ENCODE results near the gene ATP1B2. TPM values are rescaled to one million over a fixed set of nuclear protein-coding genes. Genes with fewer than 3 reads are reported as not detected.
"Not testable (repeated sequence)": the region's sequence is repeated elsewhere in the genome, so short reads cannot be mapped to it uniquely, and the experiment has no call there.

The ATP1B2 gene
- total RNA-seq, 1 experiment from 2014 or later, result not detected

GRCh38 chr17:7623661-7624060, 27.1 kb upstream of the ATP1B2 start:
- intact Hi-C loops (cut with micrococcal nuclease), result no loop called here
- no TSS peak for BruUV-seq (replicated peaks)
- H3K36me3 ChIP-seq (ENCODE audit: control insufficient read depth in 1 of 2, insufficient read depth in 2 of 2, low read length in 2 of 2), result no peaks in the 10 kb centered on the region
- peaks cover 5% of the 10 kb centered on the region; the same call in 1 of the 2 replicates for H3K79me2 ChIP-seq (ENCODE audit: insufficient read depth, low read length)
- H3K4me3 ChIP-seq (replicated peaks in 1 of 2; ENCODE audit: low read depth in 1 of 2, low read length in 2 of 2), result no peak overlapping the region
- H3K27me3 ChIP-seq (ENCODE audit: insufficient read depth, low read length), result no peaks in the 10 kb centered on the region
- no peak overlapping the region for H2AFZ ChIP-seq (ENCODE audit: low read depth, low read length, poor library complexity, severe bottlenecking)
- ATAC-seq (no peak), DNase-seq (ENCODE audit: low read depth, low spot score) (no peak)
- peaks cover 4 to 13% of the 10 kb centered on the region in 2 experiments; a peak in 3 of 4 replicates for H3K4me1 ChIP-seq (ENCODE audit: control insufficient read depth in 1 of 2, insufficient read depth in 2 of 2, low read length in 2 of 2)
- no peaks in the 10 kb centered on the region for H4K20me1 ChIP-seq (ENCODE audit: insufficient read depth)
- no peaks in the 10 kb centered on the region for H3K9me3 ChIP-seq (ENCODE audit: control insufficient read depth in 1 of 2, insufficient read depth in 1 of 2, low read depth in 1 of 2, low read length in 2 of 2)
- RAD21 ChIA-PET (ENCODE audit: low non-redundant PET in 1 of 2, low total read pairs in 2 of 2, uncharacterized antibody in 2 of 2, unreplicated experiment in 2 of 2), result no interaction called here
- CTCF ChIA-PET, result interaction anchor here (1.0 to 2.0 kb wide), 2 partner anchors 9 kb away, joined by 3 to 8 read pairs; partner anchors contain the start of gene FXR2
- H3K9me2 ChIP-seq (ENCODE audit: insufficient read depth), result no peaks in the 10 kb centered on the region
- H3K27ac ChIP-seq (ENCODE audit: low read depth, low read length), result no peak overlapping the region
- H3K4me2 ChIP-seq (ENCODE audit: low read length), result no peak overlapping the region
- H3K9ac ChIP-seq (ENCODE audit: low read length), result no peak overlapping the region
- POLR2A ChIA-PET, result no interaction called here
- TF ChIP-seq FOSL1 (IDR thresholded peaks at IDR 0.05; ENCODE audit: low read depth) (no peak), CBX3 (IDR thresholded peaks at IDR 0.05; ENCODE audit: low read depth) (no peak), REST (IDR thresholded peaks at IDR 0.05; ENCODE audit: low read depth) (no peak), YY1 (IDR thresholded peaks at IDR 0.05; ENCODE audit: extremely low read depth, insufficient replicate concordance, low read depth, low read length) (no peak), RAD21 (IDR thresholded peaks at IDR 0.05; ENCODE audit: low read depth) (no peak), CEBPB (IDR thresholded peaks at IDR 0.05; ENCODE audit: low read depth) (no peak), ZBTB33 (IDR thresholded peaks at IDR 0.05; ENCODE audit: extremely low read depth, insufficient replicate concordance, low read length) (no peak), EGR1 (IDR thresholded peaks at IDR 0.05; ENCODE audit: low read depth) (no peak), ZFX (IDR thresholded peaks at IDR 0.05) (no peak), CTCF (IDR thresholded peaks at IDR 0.05 in 2 of 3, conservative IDR thresholded peaks at IDR 0.05 in 1 of 3; ENCODE audit: borderline replicate concordance in 1 of 3, insufficient read depth in 1 of 3, low read depth in 2 of 3, low read length in 2 of 3) (no peak), SIN3A (IDR thresholded peaks at IDR 0.05; ENCODE audit: low read depth) (no peak), SP1 (IDR thresholded peaks at IDR 0.05; ENCODE audit: low read depth) (no peak)

- peaks cover 4 to 13% of the 10 kb centered on the region in 2 experiments; a peak in 3 of 4 replicates for H3K4me1 ChIP-seq (ENCODE audit: control insufficient read depth in 1 of 2, insufficient read depth in 2 of 2, low read length in 2 of 2)
- H3K4me2 ChIP-seq (ENCODE audit: low read length); H3K27ac ChIP-seq (ENCODE audit: low read depth, low read length); H3K36me3 ChIP-seq (ENCODE audit: control insufficient read depth in 1 of 2, insufficient read depth in 2 of 2, low read length in 2 of 2); H4K20me1 ChIP-seq (ENCODE audit: insufficient read depth); ATAC-seq; H2AFZ ChIP-seq (ENCODE audit: low read depth, low read length, poor library complexity, severe bottlenecking); intact Hi-C loops (cut with micrococcal nuclease); DNase-seq (ENCODE audit: low read depth, low spot score); H3K9me3 ChIP-seq (ENCODE audit: control insufficient read depth in 1 of 2, insufficient read depth in 1 of 2, low read depth in 1 of 2, low read length in 2 of 2); BruUV-seq (replicated peaks); H3K79me2 ChIP-seq (ENCODE audit: insufficient read depth, low read length); H3K9me2 ChIP-seq (ENCODE audit: insufficient read depth); H3K9ac ChIP-seq (ENCODE audit: low read length); H3K4me3 ChIP-seq (replicated peaks in 1 of 2; ENCODE audit: low read depth in 1 of 2, low read length in 2 of 2); RAD21 ChIA-PET (ENCODE audit: low non-redundant PET in 1 of 2, low total read pairs in 2 of 2, uncharacterized antibody in 2 of 2, unreplicated experiment in 2 of 2); H3K27me3 ChIP-seq (ENCODE audit: insufficient read depth, low read length); CTCF ChIA-PET: not testable (repeated sequence)
- POLR2A ChIA-PET, result interaction anchor here (1.7 kb wide), 1 partner anchor 62 kb away, joined by 4 read pairs; the partner anchor contains the start of gene TP53
These were observed 25.0 kb upstream of the ATP1B2 start for GRCh38 chr17:7625749-7626148.

Data from HCT116 (cell line).